SJSA1 (cell line): Measurements from ENCODE around the gene TFAP2E. TPM values are rescaled to one million over a fixed set of nuclear protein-coding genes. Genes with fewer than 3 reads are reported as not detected.
"Not testable (repeated sequence)": the region's sequence is repeated elsewhere in the genome, so short reads cannot be mapped to it uniquely, and the experiment has no call there.

Experiments
- DNase-seq, 2 experiments: peaks; one replicate each; pipeline ENCODE4 v3.0.0-alpha.2; 2015 to 2020; ENCODE audit warnings: low spot score in 2 of 2, low read depth in 1 of 2
- H3K27ac ChIP-seq: fragments of 250-450 bp; sonication (Bioruptor Pico); 2 replicates; pipeline ENCODE4 v1.5.1; 2020; ENCODE audit warnings: mild to moderate bottlenecking, moderate library complexity
- H3K27me3 ChIP-seq: fragments of 250-450 bp; sonication (Bioruptor Pico); replicated peaks from 2 replicates; pipeline ENCODE4 v1.5.1; 2020; ENCODE audit warnings: mild to moderate bottlenecking, moderate library complexity
- H3K36me3 ChIP-seq: fragments of 250-450 bp; sonication (Bioruptor Pico); 2 replicates; pipeline ENCODE4 v1.5.1; 2020; ENCODE audit warnings: mild to moderate bottlenecking
- H3K4me1 ChIP-seq: fragments of 250-450 bp; sonication (Bioruptor Pico); replicated peaks from 2 replicates; pipeline ENCODE4 v1.6.1; 2021; ENCODE audit warnings: mild to moderate bottlenecking
- H3K4me3 ChIP-seq: fragments of 250-450 bp; sonication (Bioruptor Pico); 2 replicates; pipeline ENCODE4 v1.5.1; 2020; ENCODE audit warnings: mild to moderate bottlenecking
- H3K9me3 ChIP-seq: fragments of 250-450 bp; sonication (Bioruptor Pico); replicated peaks from 2 replicates; pipeline ENCODE4 v1.5.1; 2020; ENCODE audit warnings: mild to moderate bottlenecking
- total RNA-seq: library from RNA; depleted of rRNA; stranded (reverse); fragments of >200 nt; shearing (Covaris generic); gene quantifications from 2 replicates; pipeline ENCODE4 v1.2.3, GENCODE V29; 2014

Gene TFAP2E
- total RNA-seq, 1 experiment from 2014 or later = not detected

DNA sequence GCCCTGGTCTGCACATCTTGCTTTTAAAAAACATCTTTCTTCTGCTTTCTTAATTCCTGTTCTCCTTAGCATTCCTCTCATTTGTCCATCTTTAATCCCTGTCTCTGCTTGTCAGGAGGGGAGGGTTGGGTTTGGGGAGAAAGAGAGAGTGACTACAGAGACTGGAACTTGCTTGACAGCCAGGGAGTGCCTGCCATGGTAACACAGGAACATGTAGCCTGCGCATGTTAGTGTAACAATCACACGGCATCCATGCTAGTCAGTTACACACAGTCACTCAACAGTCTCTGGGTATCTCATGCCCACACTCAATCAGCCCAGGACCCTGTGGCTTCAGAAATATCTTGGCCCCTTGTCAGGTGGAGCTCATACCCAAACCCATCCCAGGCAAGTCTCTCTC, 818 bp upstream of the TFAP2E start:
- Histone ChIP-seq H3K4me1 (peaks cover 8% of the 10 kb centered on the region), H3K36me3 (no peaks in the 10 kb centered on the region), H3K9me3 (no peaks in the 10 kb centered on the region), H3K4me3 (no peak overlapping the region), H3K27me3 (peaks cover 7% of the 10 kb centered on the region), H3K27ac (no peak overlapping the region)
- DNase-seq = no peak

DNA sequence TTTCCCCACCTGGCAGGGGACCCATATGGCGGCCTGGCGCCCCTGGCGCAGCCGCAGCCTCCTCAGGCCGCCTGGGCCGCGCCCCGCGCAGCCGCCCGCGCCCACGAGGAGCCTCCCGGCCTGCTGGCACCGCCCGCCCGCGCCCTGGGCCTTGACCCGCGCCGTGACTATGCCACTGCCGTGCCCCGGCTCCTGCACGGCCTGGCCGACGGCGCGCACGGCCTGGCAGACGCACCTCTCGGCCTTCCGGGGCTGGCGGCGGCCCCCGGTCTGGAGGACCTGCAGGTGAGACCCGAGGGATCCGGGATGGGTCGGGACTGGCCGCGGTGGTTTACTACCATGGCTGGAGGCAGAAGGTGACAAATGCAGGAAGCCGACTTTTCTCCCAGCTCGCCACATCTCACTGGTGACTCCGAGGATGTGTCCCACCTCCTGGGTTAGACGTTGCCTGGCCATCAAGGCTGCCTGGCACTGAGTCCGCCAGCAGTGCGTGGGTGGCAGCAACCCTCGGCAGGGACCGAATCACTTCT, 1.1 kb downstream of the TFAP2E start:
- Histone ChIP-seq H3K4me1 (peaks cover 8% of the 10 kb centered on the region), H3K36me3 (no peaks in the 10 kb centered on the region), H3K4me3 (no peak overlapping the region), H3K27ac (no peak overlapping the region), H3K27me3 (peaks cover 7% of the 10 kb centered on the region), H3K9me3 (no peaks in the 10 kb centered on the region)
- no peak for DNase-seq

DNA sequence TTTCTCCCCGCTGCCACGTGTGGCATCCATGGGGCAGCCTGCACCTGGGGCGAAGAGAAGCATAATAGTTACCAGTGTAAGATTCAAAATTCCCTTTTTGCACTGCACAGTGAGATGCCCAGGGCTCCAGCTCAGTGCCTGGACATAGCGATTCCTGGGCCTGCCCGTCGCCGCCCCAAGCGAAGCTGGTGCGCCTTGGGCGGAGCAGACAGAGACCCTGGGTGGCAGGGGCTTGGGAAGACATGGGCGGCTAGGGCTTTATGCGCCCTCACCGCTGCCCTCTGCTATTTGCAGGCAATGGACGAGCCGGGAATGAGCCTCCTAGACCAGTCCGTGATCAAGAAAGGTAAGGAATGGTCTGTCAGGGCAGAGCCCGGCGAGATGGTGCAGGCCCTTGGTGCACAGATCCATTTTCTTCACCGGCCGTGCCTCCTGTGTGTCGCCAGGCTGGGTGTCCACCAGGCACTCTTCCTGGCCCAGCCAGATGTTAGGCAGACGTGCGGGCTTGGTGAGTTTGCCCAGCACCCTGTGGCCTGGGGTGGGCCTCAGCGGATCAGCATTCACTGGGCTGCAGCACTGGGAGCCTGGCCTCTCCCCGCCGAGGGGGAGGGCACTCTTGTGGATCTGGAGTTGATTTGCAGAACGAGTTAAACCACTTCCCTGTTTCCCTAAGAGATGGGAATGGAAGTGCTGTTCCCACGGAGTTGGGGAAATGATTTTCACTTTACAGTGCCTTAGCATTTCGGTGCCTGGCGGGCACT, 1.7 kb downstream of the TFAP2E start:
- H3K9me3 ChIP-seq = no peaks in the 10 kb centered on the region
- H3K36me3 ChIP-seq = no peaks in the 10 kb centered on the region
- H3K27ac ChIP-seq = no peak overlapping the region
- peaks cover 7% of the 10 kb centered on the region for H3K27me3 ChIP-seq
- no peak overlapping the region for H3K4me3 ChIP-seq
- H3K4me1 ChIP-seq = peaks cover 8% of the 10 kb centered on the region
- no peak for DNase-seq

DNA sequence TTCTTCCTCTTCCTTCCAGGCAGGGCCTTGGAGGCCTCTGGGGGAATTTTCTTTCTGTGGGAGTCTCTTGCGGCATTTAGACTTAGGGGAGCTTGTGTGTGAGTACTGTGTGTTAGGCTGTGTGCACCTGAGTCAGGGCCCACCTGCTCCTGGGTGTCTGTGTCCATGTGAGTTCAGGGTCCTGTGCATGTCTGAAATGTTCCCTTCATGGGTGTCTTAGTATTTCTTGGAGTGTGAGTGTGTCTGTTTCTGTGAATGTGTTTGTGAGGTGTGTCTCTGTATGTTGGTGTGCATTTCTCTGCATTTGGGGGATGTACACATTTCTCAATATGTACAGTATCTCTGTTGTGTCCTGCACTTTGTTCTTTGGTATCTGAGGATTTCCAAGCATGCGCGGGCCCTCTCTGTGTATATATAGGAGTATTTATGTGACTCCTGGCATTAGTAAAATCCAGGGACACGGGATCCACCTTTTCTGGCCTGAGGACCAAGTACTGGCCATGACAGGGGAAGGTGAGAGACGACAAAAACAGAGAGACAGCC, 2.4 kb downstream of the TFAP2E start:
- H3K4me3 ChIP-seq = no peak overlapping the region
- H3K4me1 ChIP-seq = peaks cover 8% of the 10 kb centered on the region
- peaks cover 7% of the 10 kb centered on the region for H3K27me3 ChIP-seq
- H3K9me3 ChIP-seq = no peaks in the 10 kb centered on the region
- H3K27ac ChIP-seq = no peak overlapping the region
- DNase-seq = no peak
- H3K36me3 ChIP-seq = no peaks in the 10 kb centered on the region

DNA sequence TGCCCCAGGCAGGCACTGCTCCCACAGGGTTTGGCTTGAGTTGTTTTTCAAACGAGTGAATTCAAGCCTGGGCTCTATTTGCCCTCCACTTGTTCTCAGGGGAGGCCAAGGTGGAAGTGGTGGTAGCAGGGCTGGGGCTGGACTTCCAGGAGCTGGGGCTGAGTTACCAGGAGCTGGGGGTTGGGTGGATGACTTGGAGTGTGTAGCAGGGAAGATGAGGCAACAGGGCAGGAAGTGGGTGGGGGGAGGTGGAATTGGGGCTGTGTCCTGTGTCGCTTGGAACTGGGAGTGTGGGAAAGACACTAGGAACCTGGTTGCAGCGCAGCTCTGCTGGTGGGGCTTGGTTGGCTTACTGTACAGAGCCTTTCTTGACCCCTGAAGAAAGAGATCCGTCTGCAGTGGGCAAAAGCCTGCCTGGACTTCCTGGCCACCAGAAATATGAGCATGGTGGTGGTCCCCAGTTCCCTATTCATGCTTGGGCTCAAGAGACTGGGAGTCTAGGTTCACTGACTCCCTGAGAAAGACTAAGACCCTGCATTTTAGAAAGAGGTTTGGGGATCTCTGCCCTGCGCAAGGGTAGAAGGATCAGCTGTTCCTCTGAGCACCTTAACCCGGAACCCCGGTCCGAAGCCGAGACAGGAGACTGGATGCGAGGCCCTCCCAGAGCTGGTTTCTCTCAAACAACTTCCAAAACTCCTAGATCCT, 3.1 kb downstream of the TFAP2E start:
- H3K4me3 ChIP-seq = no peak overlapping the region
- no peaks in the 10 kb centered on the region for H3K9me3 ChIP-seq
- H3K4me1 ChIP-seq = peaks cover 8% of the 10 kb centered on the region
- H3K27me3 ChIP-seq = peaks cover 10% of the 10 kb centered on the region
- H3K27ac ChIP-seq = no peak overlapping the region
- H3K36me3 ChIP-seq = no peaks in the 10 kb centered on the region
- no peak for DNase-seq

DNA sequence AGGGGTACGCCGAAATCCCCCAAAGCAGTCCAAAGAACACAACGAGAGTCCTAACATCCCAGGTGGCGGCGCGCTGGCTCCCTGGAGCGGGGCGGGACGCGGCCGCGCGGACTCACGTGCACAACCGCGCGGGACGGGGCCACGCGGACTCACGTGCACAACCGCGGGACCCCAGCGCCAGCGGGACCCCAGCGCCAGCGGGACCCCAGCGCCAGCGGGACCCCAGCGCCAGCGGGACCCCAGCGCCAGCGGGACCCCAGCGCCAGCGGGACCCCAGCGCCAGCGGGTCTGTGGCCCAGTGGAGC, 3.6 kb downstream of the TFAP2E start:
- not testable (repeated sequence) for DNase-seq, H3K27ac ChIP-seq, H3K9me3 ChIP-seq

DNA sequence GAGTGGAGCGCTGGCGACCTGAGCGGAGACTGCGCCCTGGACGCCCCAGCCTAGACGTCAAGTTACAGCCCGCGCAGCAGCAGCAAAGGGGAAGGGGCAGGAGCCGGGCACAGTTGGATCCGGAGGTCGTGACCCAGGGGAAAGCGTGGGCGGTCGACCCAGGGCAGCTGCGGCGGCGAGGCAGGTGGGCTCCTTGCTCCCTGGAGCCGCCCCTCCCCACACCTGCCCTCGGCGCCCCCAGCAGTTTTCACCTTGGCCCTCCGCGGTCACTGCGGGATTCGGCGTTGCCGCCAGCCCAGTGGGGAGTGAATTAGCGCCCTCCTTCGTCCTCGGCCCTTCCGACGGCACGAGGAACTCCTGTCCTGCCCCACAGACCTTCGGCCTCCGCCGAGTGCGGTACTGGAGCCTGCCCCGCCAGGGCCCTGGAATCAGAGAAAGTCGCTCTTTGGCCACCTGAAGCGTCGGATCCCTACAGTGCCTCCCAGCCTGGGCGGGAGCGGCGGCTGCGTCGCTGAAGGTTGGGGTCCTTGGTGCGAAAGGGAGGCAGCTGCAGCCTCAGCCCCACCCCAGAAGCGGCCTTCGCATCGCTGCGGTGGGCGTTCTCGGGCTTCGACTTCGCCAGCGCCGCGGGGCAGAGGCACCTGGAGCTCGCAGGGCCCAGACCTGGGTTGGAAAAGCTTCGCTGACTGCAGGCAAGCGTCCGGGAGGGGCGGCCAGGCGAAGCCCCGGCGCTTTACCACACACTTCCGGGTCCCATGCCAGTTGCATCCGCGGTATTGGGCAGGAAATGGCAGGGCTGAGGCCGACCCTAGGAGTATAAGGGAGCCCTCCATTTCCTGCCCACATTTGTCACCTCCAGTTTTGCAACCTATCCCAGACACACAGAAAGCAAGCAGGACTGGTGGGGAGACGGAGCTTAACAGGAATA, 4.2 kb downstream of the TFAP2E start:
- no peak for DNase-seq
- no peak overlapping the region for H3K4me3 ChIP-seq

More for the DNA sequence above, 3.6 kb downstream of the TFAP2E start:
- H3K4me1 ChIP-seq, H3K4me3 ChIP-seq, H3K27me3 ChIP-seq, H3K36me3 ChIP-seq: not testable (repeated sequence)

DNA sequence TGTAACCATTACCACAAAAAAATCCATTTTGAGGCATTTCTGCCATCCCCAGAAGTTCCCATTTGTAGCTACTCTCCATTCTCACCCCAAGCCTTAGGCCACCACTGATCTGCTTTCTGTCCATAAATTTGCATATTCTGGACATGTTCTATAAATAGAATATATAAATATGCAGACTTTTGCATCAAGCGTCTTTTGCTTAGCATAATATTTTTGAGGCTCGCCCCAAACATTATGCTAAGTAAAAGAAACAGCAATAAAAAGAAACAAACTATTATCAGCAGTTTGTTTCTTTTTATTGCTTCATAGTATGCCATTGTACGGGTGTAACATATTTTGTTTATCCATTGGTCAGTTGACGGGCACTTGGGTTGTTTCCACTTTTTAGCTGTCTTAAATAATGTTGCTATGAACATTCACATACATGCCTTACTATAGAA, 7.9 kb downstream of the TFAP2E start:
- Histone ChIP-seq H3K4me1 (no peaks in the 10 kb centered on the region), H3K36me3 (no peaks in the 10 kb centered on the region), H3K4me3 (no peak overlapping the region), H3K27me3 (0 out of 2 replicates have a peak, but pooled peaks cover 2% of the 10 kb centered on the region), H3K27ac (no peak overlapping the region), H3K9me3 (no peaks in the 10 kb centered on the region)
- no peak for DNase-seq

More for the DNA sequence above, 4.2 kb downstream of the TFAP2E start:
- no peaks in the 10 kb centered on the region for H3K36me3 ChIP-seq
- H3K27me3 ChIP-seq = peaks cover 10% of the 10 kb centered on the region
- no peak overlapping the region for H3K27ac ChIP-seq
- H3K9me3 ChIP-seq = no peaks in the 10 kb centered on the region
- peaks cover 8% of the 10 kb centered on the region for H3K4me1 ChIP-seq

DNA sequence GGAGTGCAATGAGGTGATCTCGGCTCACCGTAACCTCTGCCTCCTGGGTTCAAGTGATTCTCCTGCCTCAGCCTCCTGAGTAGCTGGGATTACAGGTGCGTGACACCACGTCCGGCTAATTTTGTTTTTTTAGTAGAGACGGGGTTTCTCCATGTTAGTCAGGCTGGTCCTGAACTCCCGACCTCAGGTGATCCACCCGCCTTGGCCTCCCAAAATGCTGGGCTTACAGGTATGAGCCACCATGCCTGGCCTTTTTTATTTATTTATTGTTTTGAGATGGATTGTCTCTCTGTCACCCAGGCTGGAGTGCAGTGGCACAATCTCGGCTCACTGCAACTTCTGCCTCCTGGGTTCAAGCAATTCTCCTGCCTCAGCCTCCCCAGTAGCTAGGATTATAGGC, 8.5 kb downstream of the TFAP2E start:
- H3K9me3 ChIP-seq, H3K4me1 ChIP-seq, DNase-seq, H3K27ac ChIP-seq, H3K36me3 ChIP-seq, H3K4me3 ChIP-seq, H3K27me3 ChIP-seq: not testable (repeated sequence)

DNA sequence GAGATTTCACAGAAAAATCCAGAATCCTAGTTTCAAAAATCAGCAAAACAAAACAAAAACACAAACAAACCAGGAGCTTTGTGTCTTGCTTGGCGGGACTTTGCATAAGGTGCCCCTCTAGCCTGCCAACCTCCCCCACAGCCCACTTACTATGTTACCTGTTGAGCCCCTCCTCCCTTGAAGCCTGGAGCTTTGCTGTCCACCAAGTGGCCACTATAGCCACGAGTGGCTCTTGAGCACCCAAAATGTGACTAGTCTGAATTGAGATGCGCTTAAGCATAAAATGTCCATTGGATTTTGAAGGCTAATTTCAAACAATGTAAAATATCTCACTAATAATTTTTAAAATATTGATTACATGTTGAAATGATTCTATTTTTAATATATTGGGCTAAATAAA, 12.2 kb downstream of the TFAP2E start:
- Histone ChIP-seq H3K4me1 (no peaks in the 10 kb centered on the region), H3K9me3 (no peaks in the 10 kb centered on the region), H3K4me3 (no peak overlapping the region), H3K27ac (no peak overlapping the region), H3K27me3 (0 out of 2 replicates have a peak, but pooled peaks cover 2% of the 10 kb centered on the region), H3K36me3 (no peaks in the 10 kb centered on the region)
- DNase-seq = no peak

DNA sequence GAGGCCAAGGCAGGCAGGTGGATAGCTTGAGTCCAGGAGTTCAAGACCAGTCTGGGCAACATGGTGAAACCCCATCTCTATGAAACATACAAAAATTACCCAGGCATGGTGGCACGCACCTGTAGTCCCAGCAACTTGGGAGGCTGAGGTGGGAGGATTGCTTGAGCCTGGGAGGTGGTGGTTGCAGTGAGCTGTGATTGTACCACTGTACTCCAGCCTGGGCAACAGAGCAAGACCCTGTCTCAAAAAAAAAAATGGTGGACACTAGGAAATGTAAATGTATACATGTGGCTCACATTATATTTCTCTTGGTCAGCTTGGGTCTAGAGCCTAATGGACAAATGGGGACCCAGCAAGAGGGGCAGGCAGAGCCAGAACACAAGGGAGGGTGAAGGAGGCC, 12.7 kb downstream of the TFAP2E start:
- H3K36me3 ChIP-seq, H3K4me1 ChIP-seq, H3K27ac ChIP-seq, H3K9me3 ChIP-seq, DNase-seq, H3K4me3 ChIP-seq, H3K27me3 ChIP-seq: not testable (repeated sequence)

DNA sequence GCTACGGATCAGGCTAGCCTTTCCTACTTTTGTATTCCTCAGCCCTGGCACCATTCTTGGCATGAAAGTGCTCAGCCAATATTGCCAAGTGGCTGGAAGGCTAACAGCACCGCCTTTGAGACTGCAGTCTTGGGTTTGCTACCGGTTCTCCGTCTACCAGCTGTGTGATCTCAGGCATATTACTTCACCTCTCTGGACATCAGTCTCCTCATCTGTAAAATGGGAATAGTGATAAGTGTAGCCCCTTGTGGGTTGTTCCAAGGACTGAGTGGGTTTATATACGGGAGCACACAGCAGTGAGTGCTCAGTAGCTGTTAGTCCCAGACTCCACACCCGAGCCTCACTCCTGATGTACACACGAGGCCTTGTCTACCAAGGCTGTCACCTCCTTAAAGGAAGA, 13.7 kb downstream of the TFAP2E start:
- H3K4me3 ChIP-seq = no peak overlapping the region
- DNase-seq = no peak
- no peaks in the 10 kb centered on the region for H3K36me3 ChIP-seq
- no peaks in the 10 kb centered on the region for H3K27me3 ChIP-seq
- no peaks in the 10 kb centered on the region for H3K9me3 ChIP-seq
- no peak overlapping the region for H3K27ac ChIP-seq
- no peaks in the 10 kb centered on the region for H3K4me1 ChIP-seq

DNA sequence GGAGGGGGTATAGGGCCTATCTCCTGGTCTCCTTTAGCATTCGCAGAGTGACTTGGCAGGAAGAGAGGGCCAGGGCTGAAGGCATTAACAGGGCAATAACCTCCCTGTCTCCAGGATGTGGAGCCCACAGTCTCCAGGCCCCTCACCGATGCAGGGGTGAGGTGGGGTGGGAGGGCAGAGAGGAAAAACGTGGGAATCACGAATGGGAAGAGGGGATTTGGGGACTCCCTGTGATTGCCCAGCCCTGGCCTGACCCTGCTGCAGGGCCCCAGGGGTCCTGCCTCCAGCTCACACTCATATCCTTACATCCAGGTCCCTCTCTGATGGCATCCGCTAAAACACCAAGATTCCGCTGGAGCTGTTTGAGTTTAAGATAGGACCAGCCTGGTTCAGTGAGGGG, 14.6 kb downstream of the TFAP2E start:
- H3K9me3 ChIP-seq = no peaks in the 10 kb centered on the region
- no peak for DNase-seq
- H3K27me3 ChIP-seq = no peaks in the 10 kb centered on the region
- no peaks in the 10 kb centered on the region for H3K4me1 ChIP-seq
- no peaks in the 10 kb centered on the region for H3K36me3 ChIP-seq
- H3K4me3 ChIP-seq = no peak overlapping the region
- H3K27ac ChIP-seq = no peak overlapping the region
